Right cardiac atrium (tissue), 5 donors: ENCODE data around the gene TMSB10. TPM values are rescaled to one million over a fixed set of nuclear protein-coding genes. Genes with fewer than 3 reads are reported as not detected.
A peak's percentile ranks its signal among the peaks of the same experiment; 100 is the strongest.

Experiments used
- ATAC-seq, 2 donors: fragments of 200-7000 bp; cut with Tn5 transposase; one replicate each; pipeline versions ENCODE4 v1.8.0 to v1.9.1; 2020; ENCODE audit warnings: moderate library complexity in 2 of 2, mild to moderate bottlenecking in 1 of 2
- DNase-seq, 3 donors: peaks; one replicate each; pipeline ENCODE4 v3.0.0-alpha.2; 2020
- H3K27ac ChIP-seq: one replicate; pipeline ENCODE4 v1.5.1; 2013; ENCODE audit warnings: mild to moderate bottlenecking, low read length, control low read depth, moderate library complexity
- H3K27me3 ChIP-seq: one replicate; pipeline ENCODE4 v1.6.1; 2013; ENCODE audit not compliant: control insufficient read depth, insufficient read depth
- H3K4me1 ChIP-seq: one replicate; pipeline ENCODE4 v1.6.1; 2013; ENCODE audit warnings: low read length; ENCODE audit not compliant: control insufficient read depth, insufficient read depth
- H3K4me3 ChIP-seq: one replicate; pipeline ENCODE4 v1.5.1; 2013; ENCODE audit warnings: low read length, control low read depth
- H3K9me3 ChIP-seq: one replicate; pipeline ENCODE4 v1.6.1; 2013; ENCODE audit warnings: low read length; ENCODE audit not compliant: control insufficient read depth
- WGBS: extraction: QIAGEN DNeasy Blood & Tissue Kit; methylation state at CpG from one replicate; pipeline ENCODE4 v1.1.7; 2013; 5-methylcytosine and 5-hydroxymethylcytosine counted together
- intact Hi-C, 4 donors: fragments of 100-400 bp; cut with DNase I; formaldehyde crosslinking; loops; one replicate each; pipeline versions ENCODE4 v1.11.0 to v1.14.0; 2022 to 2023
- polyA plus RNA-seq: library from polyadenylated mRNA; stranded (reverse); fragments of 200-250 nt; gene quantifications from one replicate; pipeline ENCODE4 v1.2.3, GENCODE V29; 2013
- total RNA-seq, 4 donors: library from RNA; stranded (reverse); fragmentation: NEBNext Ultra II Directional; extraction: Animal tissue kit (Norgen Biotek cat#: 25700); gene quantifications; one replicate each; pipeline ENCODE4 v1.2.1, GENCODE V29; 2021
- donor health status: healthy with polysubstance abuse.
- donor health status: DM: no; HTN: yes; CAD: no.
- donor health status: DM: no; HTN: no; CAD: no.
- donor health status: DM: no; HTN: yes; CAD: no; lungs with severe emphysema.
- donor health status: DM: yes; HTN: yes; CAD: no.

TMSB10 gene
- total and polyA plus RNA-seq, 5 donors: 341 to 805 (median 490) TPM

- ATAC-seq (no peak), DNase-seq (no peak)
- Histone ChIP-seq H3K27me3 (no peaks in the 10 kb centered on the region), H3K9me3 (no peaks in the 10 kb centered on the region), H3K4me3 (no peak overlapping the region), H3K27ac (peak overlapping the region; percentile 38), H3K4me1 (peaks cover 2% of the 10 kb centered on the region)
- intact Hi-C loops: loop anchor here in 2 of 4 donors (10.0 kb wide), 1 partner anchor 395 kb away; no protein-coding TSS in a partner anchor
- 85% methylated on average over 2 of the region's 2 CpGs for WGBS
These were observed 16.1 kb upstream of the TMSB10 start for GRCh38 chr2:84889332-84889731.

GRCh38 chr2:84891355-84892010 lies 14.0 kb upstream of the TMSB10 start:
- 80% methylated on average over 12 of the region's 12 CpGs for WGBS

GRCh38 chr2:84894131-84894586 lies 11.3 kb upstream of the TMSB10 start:
- intact Hi-C loops: no loop called here
- Histone ChIP-seq H3K4me3 (no peak overlapping the region), H3K27me3 (no peaks in the 10 kb centered on the region), H3K27ac (no peak overlapping the region), H3K4me1 (peaks cover 5% of the 10 kb centered on the region), H3K9me3 (no peaks in the 10 kb centered on the region)
- WGBS: 83% methylated on average over 6 of the region's 6 CpGs
- ATAC-seq: no peak
- DNase-seq: no peak

More at GRCh38 chr2:84891355-84892010, 14.0 kb upstream of the TMSB10 start:
- no peak for ATAC-seq
- H3K4me3 ChIP-seq: no peak overlapping the region
- peaks cover 6% of the 10 kb centered on the region for H3K4me1 ChIP-seq
- intact Hi-C loops: no loop called here
- H3K27ac ChIP-seq: no peak overlapping the region
- no peaks in the 10 kb centered on the region for H3K9me3 ChIP-seq
- DNase-seq: no peak
- no peaks in the 10 kb centered on the region for H3K27me3 ChIP-seq

GRCh38 chr2:84894758-84895520 lies 10.5 kb upstream of the TMSB10 start:
- ATAC-seq: peak; percentile 20 to 44
- H3K27me3 ChIP-seq: no peaks in the 10 kb centered on the region
- no peaks in the 10 kb centered on the region for H3K9me3 ChIP-seq
- peak in 1 of 3 donors; percentile 49 for DNase-seq
- H3K4me3 ChIP-seq: no peak overlapping the region
- H3K27ac ChIP-seq: peak overlapping the region; percentile 23
- H3K4me1 ChIP-seq: peaks cover 4% of the 10 kb centered on the region
- WGBS: 37% methylated on average over 7 of the region's 7 CpGs
- intact Hi-C loops: no loop called here

GRCh38 chr2:84896567-84896966 lies 8.9 kb upstream of the TMSB10 start:
- ATAC-seq: no peak
- no peak overlapping the region for H3K27ac ChIP-seq
- peaks cover 4% of the 10 kb centered on the region for H3K4me1 ChIP-seq
- 68% methylated on average over 2 of the region's 2 CpGs for WGBS
- no peaks in the 10 kb centered on the region for H3K9me3 ChIP-seq
- H3K4me3 ChIP-seq: no peak overlapping the region
- intact Hi-C loops: no loop called here
- DNase-seq: no peak
- no peaks in the 10 kb centered on the region for H3K27me3 ChIP-seq

GRCh38 chr2:84897773-84898172 lies 7.7 kb upstream of the TMSB10 start:
- H3K9me3 ChIP-seq: no peaks in the 10 kb centered on the region
- DNase-seq (no peak), ATAC-seq (no peak)
- 75% methylated on average over 1 of the region's 1 CpG for WGBS
- H3K27ac ChIP-seq: no peak overlapping the region
- intact Hi-C loops: no loop called here
- H3K4me1 ChIP-seq: peaks cover 4% of the 10 kb centered on the region
- H3K27me3 ChIP-seq: no peaks in the 10 kb centered on the region
- H3K4me3 ChIP-seq: no peak overlapping the region

GRCh38 chr2:84899304-84900204 lies 5.9 kb upstream of the TMSB10 start:
- H3K27me3 ChIP-seq: no peaks in the 10 kb centered on the region
- H3K9me3 ChIP-seq: no peaks in the 10 kb centered on the region
- ATAC-seq: no peak
- no peak overlapping the region for H3K4me3 ChIP-seq
- no peak overlapping the region for H3K27ac ChIP-seq
- intact Hi-C loops: no loop called here
- 81% methylated on average over 8 of the region's 8 CpGs for WGBS
- H3K4me1 ChIP-seq: peaks cover 4% of the 10 kb centered on the region
- no peak for DNase-seq

- no peaks in the 10 kb centered on the region for H3K4me1 ChIP-seq
- 81% methylated on average over 1 of the region's 1 CpG for WGBS
- H3K27ac ChIP-seq: no peak overlapping the region
- DNase-seq (no peak), ATAC-seq (no peak)
- intact Hi-C loops: no loop called here
- no peak overlapping the region for H3K4me3 ChIP-seq
- no peaks in the 10 kb centered on the region for H3K27me3 ChIP-seq
- H3K9me3 ChIP-seq: no peaks in the 10 kb centered on the region
These were observed 4.5 kb upstream of the TMSB10 start for GRCh38 chr2:84900971-84901370.

- DNase-seq (no peak), ATAC-seq (no peak)
- H3K9me3 ChIP-seq: no peaks in the 10 kb centered on the region
- intact Hi-C loops: no loop called here
- H3K4me3 ChIP-seq: no peak overlapping the region
- no peak overlapping the region for H3K27ac ChIP-seq
- H3K4me1 ChIP-seq: no peaks in the 10 kb centered on the region
- WGBS: 83% methylated on average over 2 of the region's 2 CpGs
- no peaks in the 10 kb centered on the region for H3K27me3 ChIP-seq
These were observed 3.8 kb upstream of the TMSB10 start for GRCh38 chr2:84901593-84902120.

- no peak overlapping the region for H3K4me3 ChIP-seq
- H3K27ac ChIP-seq: no peak overlapping the region
- no peaks in the 10 kb centered on the region for H3K4me1 ChIP-seq
- DNase-seq: no peak
- intact Hi-C loops: no loop called here
- ATAC-seq: no peak
- no peaks in the 10 kb centered on the region for H3K9me3 ChIP-seq
- no peaks in the 10 kb centered on the region for H3K27me3 ChIP-seq
- WGBS: 99% methylated on average over 4 of the region's 4 CpGs
These were observed 2.9 kb upstream of the TMSB10 start for GRCh38 chr2:84902526-84902925.
